ENCODE measurements around the gene FNDC3A.

Gene FNDC3A

DNA sequence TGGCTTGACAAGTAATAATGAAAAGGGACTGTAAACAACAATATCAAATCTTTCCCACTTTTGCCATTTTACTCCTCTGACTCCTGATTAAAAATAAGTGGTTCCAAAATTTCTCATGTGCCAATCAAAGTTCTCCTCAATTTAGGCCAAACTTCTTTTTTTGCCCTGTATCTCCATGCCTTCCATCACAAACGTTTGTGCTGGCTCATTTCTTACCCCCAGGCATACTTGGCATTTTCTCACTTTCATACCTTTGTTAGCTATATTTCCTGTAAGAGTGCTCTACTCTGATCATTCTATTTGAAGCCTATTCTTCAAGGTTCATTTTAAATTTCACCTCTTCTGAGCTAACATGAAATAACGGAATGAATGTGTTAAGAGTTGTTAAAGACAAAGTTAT is 10.0 kb upstream of the FNDC3A start:
- TF ChIP-seq, protein P1, sequence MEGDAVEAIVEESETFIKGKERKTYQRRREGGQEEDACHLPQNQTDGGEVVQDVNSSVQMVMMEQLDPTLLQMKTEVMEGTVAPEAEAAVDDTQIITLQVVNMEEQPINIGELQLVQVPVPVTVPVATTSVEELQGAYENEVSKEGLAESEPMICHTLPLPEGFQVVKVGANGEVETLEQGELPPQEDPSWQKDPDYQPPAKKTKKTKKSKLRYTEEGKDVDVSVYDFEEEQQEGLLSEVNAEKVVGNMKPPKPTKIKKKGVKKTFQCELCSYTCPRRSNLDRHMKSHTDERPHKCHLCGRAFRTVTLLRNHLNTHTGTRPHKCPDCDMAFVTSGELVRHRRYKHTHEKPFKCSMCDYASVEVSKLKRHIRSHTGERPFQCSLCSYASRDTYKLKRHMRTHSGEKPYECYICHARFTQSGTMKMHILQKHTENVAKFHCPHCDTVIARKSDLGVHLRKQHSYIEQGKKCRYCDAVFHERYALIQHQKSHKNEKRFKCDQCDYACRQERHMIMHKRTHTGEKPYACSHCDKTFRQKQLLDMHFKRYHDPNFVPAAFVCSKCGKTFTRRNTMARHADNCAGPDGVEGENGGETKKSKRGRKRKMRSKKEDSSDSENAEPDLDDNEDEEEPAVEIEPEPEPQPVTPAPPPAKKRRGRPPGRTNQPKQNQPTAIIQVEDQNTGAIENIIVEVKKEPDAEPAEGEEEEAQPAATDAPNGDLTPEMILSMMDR (IDR thresholded peaks at IDR 0.05; ENCODE audit: low read depth, low read length): no peak
- TF ChIP-seq MYC (IDR thresholded peaks at IDR 0.05; ENCODE audit: low read depth, low read length): no peak
- TF ChIP-seq, protein P2, sequence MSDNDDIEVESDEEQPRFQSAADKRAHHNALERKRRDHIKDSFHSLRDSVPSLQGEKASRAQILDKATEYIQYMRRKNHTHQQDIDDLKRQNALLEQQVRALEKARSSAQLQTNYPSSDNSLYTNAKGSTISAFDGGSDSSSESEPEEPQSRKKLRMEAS (IDR thresholded peaks at IDR 0.05; ENCODE audit: low read depth, low read length): no peak
- TF ChIP-seq POLR2A (IDR thresholded peaks at IDR 0.05; ENCODE audit: extremely low read depth, insufficient read length): no peak
- H3K4me3 ChIP-seq (ENCODE audit: low read depth, low read length): no peak overlapping the region
- no peak for DNase-seq (ENCODE audit: low read depth)

DNA sequence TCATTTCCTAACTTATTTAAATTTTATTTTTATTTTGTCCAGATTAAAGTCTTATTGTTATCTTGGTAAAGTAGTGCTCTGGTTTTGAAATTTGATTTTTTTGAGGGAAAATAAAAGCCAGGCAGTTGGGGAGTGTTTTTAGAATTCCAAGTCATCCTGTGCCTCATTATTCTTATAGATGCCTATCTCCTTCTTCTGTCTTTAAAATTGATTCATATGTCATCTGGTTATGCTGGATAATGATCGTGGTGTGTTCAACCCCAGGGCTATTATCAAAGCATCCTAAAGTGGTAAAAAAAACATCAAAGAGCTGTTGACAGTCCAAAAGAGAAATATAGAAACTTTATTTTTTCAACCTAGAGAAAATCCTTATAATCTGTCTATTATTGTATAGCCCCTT is 6.0 kb upstream of the FNDC3A start:
- TF ChIP-seq MYC (IDR thresholded peaks at IDR 0.05; ENCODE audit: low read depth, low read length): no peak
- TF ChIP-seq, protein P2 (IDR thresholded peaks at IDR 0.05; ENCODE audit: low read depth, low read length): no peak
- TF ChIP-seq POLR2A (IDR thresholded peaks at IDR 0.05; ENCODE audit: extremely low read depth, insufficient read length): no peak
- TF ChIP-seq, protein P1 (IDR thresholded peaks at IDR 0.05; ENCODE audit: low read depth, low read length): no peak
- no peak overlapping the region for H3K4me3 ChIP-seq (ENCODE audit: low read depth, low read length)
- DNase-seq (ENCODE audit: low read depth): no peak

DNA sequence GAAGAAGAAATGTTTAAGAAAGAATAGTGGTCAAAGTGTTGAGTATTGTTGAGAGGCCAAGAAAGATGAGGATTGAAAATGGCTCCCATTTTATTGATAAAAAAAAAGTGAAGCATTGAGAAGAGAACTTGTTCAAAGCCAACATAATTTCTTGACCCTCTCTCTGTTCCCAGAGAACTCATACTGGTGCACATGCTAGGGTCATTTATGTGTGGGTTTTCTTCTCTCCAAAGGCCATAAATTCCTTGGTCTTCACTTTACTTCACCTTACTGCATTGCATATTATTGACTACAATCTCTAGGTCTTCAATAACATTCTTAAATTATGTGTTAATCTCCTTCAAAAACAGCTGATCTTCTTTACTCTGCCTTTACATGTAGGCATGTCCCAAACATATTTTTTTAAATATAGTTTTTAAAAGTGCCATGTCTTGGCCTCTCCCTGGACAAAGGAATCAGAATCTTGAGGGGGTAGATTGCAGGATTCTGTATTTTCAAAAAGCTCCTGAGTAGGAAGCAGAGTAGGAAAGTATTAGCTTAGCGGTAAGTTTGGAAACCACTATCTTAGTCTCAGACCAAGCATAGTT is 1.8 kb upstream of the FNDC3A start:
- TF ChIP-seq POLR2A (IDR thresholded peaks at IDR 0.05; ENCODE audit: extremely low read depth, insufficient read length) (no peak), MYC (IDR thresholded peaks at IDR 0.05; ENCODE audit: low read depth, low read length) (no peak)
- TF ChIP-seq, protein P1 (IDR thresholded peaks at IDR 0.05; ENCODE audit: low read depth, low read length): no peak
- TF ChIP-seq, protein P2 (IDR thresholded peaks at IDR 0.05; ENCODE audit: low read depth, low read length): no peak
- DNase-seq (ENCODE audit: low read depth): no peak
- no peak overlapping the region for H3K4me3 ChIP-seq (ENCODE audit: low read depth, low read length)

DNA sequence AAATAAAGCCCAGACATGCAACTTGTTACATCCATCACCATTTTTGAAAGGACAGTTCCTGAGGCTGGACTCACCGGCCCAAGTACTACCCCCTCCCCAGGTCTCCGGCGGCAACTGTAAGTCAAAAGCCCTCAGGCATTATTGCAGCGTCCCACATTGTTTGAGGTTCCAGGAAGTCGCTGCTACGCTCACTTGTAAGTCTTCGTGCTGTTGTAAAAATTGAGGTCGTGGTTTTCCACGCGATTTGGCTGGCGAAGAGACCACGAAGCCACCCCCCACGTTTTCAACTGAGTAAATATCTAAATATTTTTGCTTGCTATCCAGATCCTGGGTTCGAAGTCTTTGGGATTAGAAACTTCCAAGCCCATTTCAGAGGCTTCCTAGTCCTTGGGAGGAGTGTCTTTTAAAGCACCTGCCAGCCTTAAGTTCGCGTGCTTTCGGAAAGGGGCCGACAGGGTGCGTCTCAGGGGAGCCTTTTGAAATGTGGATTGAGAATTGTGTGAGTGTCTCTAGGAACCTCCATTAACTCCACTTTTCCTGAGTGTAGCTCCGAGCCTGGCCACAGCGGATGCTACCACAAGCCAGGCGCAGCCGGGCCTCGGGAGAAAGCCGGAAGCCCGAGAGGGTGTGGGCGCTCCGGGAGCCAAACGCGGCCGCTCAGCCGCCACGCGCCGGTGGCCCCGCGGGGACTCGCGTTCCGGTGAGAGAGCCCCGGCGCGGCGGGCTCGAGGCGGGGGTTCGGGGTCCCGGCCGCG is 434 bp upstream of the FNDC3A start:
- peak; percentile 91 for DNase-seq (ENCODE audit: low read depth)
- TF ChIP-seq, protein P2 (IDR thresholded peaks at IDR 0.05; ENCODE audit: low read depth, low read length): peak; percentile 49
- TF ChIP-seq MYC (IDR thresholded peaks at IDR 0.05; ENCODE audit: low read depth, low read length) (peak; percentile 47; the same call in 1 of the 2 replicates), POLR2A (IDR thresholded peaks at IDR 0.05; ENCODE audit: extremely low read depth, insufficient read length) (peak; percentile 70)
- TF ChIP-seq, protein P1 (IDR thresholded peaks at IDR 0.05; ENCODE audit: low read depth, low read length): no peak

DNA sequence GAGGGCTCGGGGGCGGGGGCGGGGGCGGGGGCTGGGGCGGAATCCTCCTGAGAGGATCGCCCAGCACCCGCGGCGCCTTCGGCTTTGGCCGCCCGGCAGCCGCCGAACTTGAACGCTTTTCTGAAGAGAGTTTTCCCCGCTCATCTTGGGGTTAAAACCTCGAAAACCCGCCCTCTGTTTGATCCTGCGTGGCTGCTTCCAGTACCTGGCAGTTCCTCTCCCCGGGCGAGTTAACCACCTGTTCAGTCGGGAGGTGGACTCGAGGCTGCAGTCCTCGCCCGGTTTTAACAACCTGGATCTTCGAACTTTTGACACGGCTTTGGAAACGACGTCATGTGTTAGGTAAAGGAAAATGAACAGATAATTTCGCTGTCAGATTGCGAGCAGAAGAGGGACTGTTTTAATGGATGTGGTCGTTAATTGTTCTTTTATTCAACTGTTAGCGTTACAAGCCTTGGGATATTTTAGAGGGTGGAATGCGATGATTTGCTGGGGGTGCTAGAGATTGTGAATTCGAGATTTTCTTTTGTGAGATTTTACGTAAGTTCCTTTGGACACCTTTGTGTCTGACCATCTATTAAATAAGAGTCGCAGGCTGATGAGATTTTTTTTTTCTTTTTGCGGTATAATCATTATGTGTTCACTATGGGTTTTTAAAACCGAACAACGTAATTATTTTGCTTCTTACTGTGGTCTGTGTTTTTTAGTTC is 1.0 kb downstream of the FNDC3A start:
- DNase-seq (ENCODE audit: low read depth): no peak
- H3K4me3 ChIP-seq (ENCODE audit: low read depth, low read length): peak overlapping the region; percentile 93
- TF ChIP-seq POLR2A (IDR thresholded peaks at IDR 0.05; ENCODE audit: extremely low read depth, insufficient read length) (no peak), MYC (IDR thresholded peaks at IDR 0.05; ENCODE audit: low read depth, low read length) (0 out of 2 replicates have a peak, but pooled peaks have one; percentile 28)
- TF ChIP-seq, protein P1 (IDR thresholded peaks at IDR 0.05; ENCODE audit: low read depth, low read length): no peak
- TF ChIP-seq, protein P2 (IDR thresholded peaks at IDR 0.05; ENCODE audit: low read depth, low read length): peak; percentile 55; the same call in 1 of the 2 replicates

More for the DNA sequence above, 434 bp upstream of the FNDC3A start:
- peak overlapping the region; percentile 65 for H3K4me3 ChIP-seq (ENCODE audit: low read depth, low read length)

Measured in NB4 (cell line).